ENCODE data around the gene LRRC51. TPM values are rescaled to one million over a fixed set of nuclear protein-coding genes. Genes with fewer than 3 reads are reported as not detected.

Gene LRRC51
- total RNA-seq, 2 donors from 2014 or later, result 6.1 to 24.0 TPM

- Histone ChIP-seq H3K4me3 (no peak overlapping the region), H3K36me3 (no peaks in the 10 kb centered on the region), H3K27me3 (replicated peaks; ENCODE audit: insufficient read depth) (no peaks in the 10 kb centered on the region), H3K27ac (peak overlapping the region; percentile 68 to 89), H3K4me1 (ENCODE audit: control insufficient read depth in 1 of 2, low read depth in 2 of 2) (peaks cover 31 to 46% of the 10 kb centered on the region in 2 donors), H3K9me3 (no peaks in the 10 kb centered on the region)
- no peak for TF ChIP-seq CTCF (IDR thresholded peaks at IDR 0.05)
- ATAC-seq (ENCODE audit: insufficient number of reproducible peaks, low FRiP score, low read depth), result no peak
- no peak for DNase-seq (ENCODE audit: low spot score)
These were observed 10.2 kb upstream of the LRRC51 start for GRCh38 chr11:72070491-72070890.

GRCh38 chr11:72072348-72072747, 8.3 kb upstream of the LRRC51 start:
- DNase-seq (ENCODE audit: low spot score) (no peak), ATAC-seq (ENCODE audit: insufficient number of reproducible peaks, low FRiP score, low read depth) (no peak)
- no peaks in the 10 kb centered on the region for H3K36me3 ChIP-seq
- no peaks in the 10 kb centered on the region for H3K9me3 ChIP-seq
- H3K4me1 ChIP-seq (ENCODE audit: control insufficient read depth in 1 of 2, low read depth in 2 of 2), result peaks cover 31 to 42% of the 10 kb centered on the region in 2 donors
- TF ChIP-seq CTCF (IDR thresholded peaks at IDR 0.05), result no peak
- H3K4me3 ChIP-seq, result no peak overlapping the region
- H3K27me3 ChIP-seq (replicated peaks; ENCODE audit: insufficient read depth), result no peaks in the 10 kb centered on the region
- H3K27ac ChIP-seq, result peak overlapping the region in 1 of 2 donors; percentile 23

- ATAC-seq (ENCODE audit: insufficient number of reproducible peaks, low FRiP score, low read depth) (no peak), DNase-seq (ENCODE audit: low spot score) (no peak)
- H3K9me3 ChIP-seq, result no peaks in the 10 kb centered on the region
- H3K27me3 ChIP-seq (replicated peaks; ENCODE audit: insufficient read depth), result no peaks in the 10 kb centered on the region
- H3K36me3 ChIP-seq, result no peaks in the 10 kb centered on the region
- H3K27ac ChIP-seq, result no peak overlapping the region
- TF ChIP-seq CTCF (IDR thresholded peaks at IDR 0.05), result no peak
- no peak overlapping the region for H3K4me3 ChIP-seq
- peaks cover 25 to 37% of the 10 kb centered on the region in 2 donors for H3K4me1 ChIP-seq (ENCODE audit: control insufficient read depth in 1 of 2, low read depth in 2 of 2)
These were observed 5.5 kb upstream of the LRRC51 start for GRCh38 chr11:72075109-72075508.

- TF ChIP-seq CTCF (IDR thresholded peaks at IDR 0.05), result no peak
These were observed 4.9 kb upstream of the LRRC51 start for GRCh38 chr11:72075756-72076155.

GRCh38 chr11:72078477-72078876, 2.2 kb upstream of the LRRC51 start:
- no peak for TF ChIP-seq CTCF (IDR thresholded peaks at IDR 0.05)
- H3K4me1 ChIP-seq (ENCODE audit: control insufficient read depth in 1 of 2, low read depth in 2 of 2), result peaks cover 17 to 27% of the 10 kb centered on the region in 2 donors
- peak overlapping the region; percentile 87 to 92 for H3K27ac ChIP-seq
- no peaks in the 10 kb centered on the region for H3K36me3 ChIP-seq
- H3K4me3 ChIP-seq, result no peak overlapping the region
- no peaks in the 10 kb centered on the region for H3K27me3 ChIP-seq (replicated peaks; ENCODE audit: insufficient read depth)
- ATAC-seq (ENCODE audit: insufficient number of reproducible peaks, low FRiP score, low read depth) (no peak), DNase-seq (ENCODE audit: low spot score) (no peak)
- H3K9me3 ChIP-seq, result no peaks in the 10 kb centered on the region

More at GRCh38 chr11:72075756-72076155, 4.9 kb upstream of the LRRC51 start:
- DNase-seq (ENCODE audit: low spot score) (no peak), ATAC-seq (ENCODE audit: insufficient number of reproducible peaks, low FRiP score, low read depth) (no peak)
- no peaks in the 10 kb centered on the region for H3K9me3 ChIP-seq
- no peaks in the 10 kb centered on the region for H3K27me3 ChIP-seq (replicated peaks; ENCODE audit: insufficient read depth)
- H3K4me3 ChIP-seq, result no peak overlapping the region
- no peaks in the 10 kb centered on the region for H3K36me3 ChIP-seq
- no peak overlapping the region for H3K27ac ChIP-seq
- peaks cover 21 to 30% of the 10 kb centered on the region in 2 donors for H3K4me1 ChIP-seq (ENCODE audit: control insufficient read depth in 1 of 2, low read depth in 2 of 2)
